Prostate gland (tissue), 2 donors: ENCODE data around the gene NME2. TPM values are rescaled to one million over a fixed set of nuclear protein-coding genes. Genes with fewer than 3 reads are reported as not detected.

Experiments used
- DNase-seq: peaks from one replicate; pipeline ENCODE4 v3.0.0-alpha.2; 2019; ENCODE audit warnings: low spot score
- H3K27ac ChIP-seq, 2 donors: fragments of 200-600 bp; sonication (generic); 2 replicates each; pipeline ENCODE4 v1.5.1; 2017 to 2019
- H3K27me3 ChIP-seq: fragments of 200-600 bp; sonication (generic); replicated peaks from 2 replicates; pipeline ENCODE4 v1.5.1; 2019; ENCODE audit not compliant: insufficient read depth
- H3K36me3 ChIP-seq, 2 donors: fragments of 200-600 bp; sonication (generic); 1 replicate in 1 of 2; 2 replicates in 1 of 2; pipeline versions ENCODE4 v1.5.1 to v1.8.1; 2017 to 2019
- H3K4me1 ChIP-seq: fragments of 200-600 bp; sonication (generic); replicated peaks from 2 replicates; pipeline ENCODE4 v1.5.1; 2019
- H3K4me3 ChIP-seq, 2 donors: fragments of 200-600 bp; sonication (generic); 2 replicates each; pipeline ENCODE4 v1.5.1; 2017 to 2019
- H3K9me3 ChIP-seq: fragments of 200-600 bp; sonication (generic); 2 replicates; pipeline ENCODE4 v1.5.1; 2017
- POLR2A ChIP-seq: fragments of 450-650 bp; IDR thresholded peaks from one replicate; pipeline ENCODE4 v1.6.1; 2016; ENCODE audit warnings: antibody characterized with exemption, mild to moderate bottlenecking
- POLR2AphosphoS5 ChIP-seq: sonication (generic); formaldehyde crosslinking; IDR thresholded peaks from one replicate; pipeline ENCODE4 v1.6.1; 2017; ENCODE audit warnings: antibody characterized with exemption
- WGBS: methylation state at CpG from one replicate; pipeline ENCODE4 v1.1.5; 2018; 5-methylcytosine and 5-hydroxymethylcytosine counted together
- intact Hi-C: fragments of 100-400 bp; cut with DNase I; formaldehyde crosslinking; loops from one replicate; pipeline ENCODE4 v1.14.2; 2022
- total RNA-seq, 2 donors: library from RNA; depleted of rRNA; stranded (reverse); fragments of >200 nt; gene quantifications; one replicate each; pipeline ENCODE4 v1.1.0, GENCODE V29; 2016
- TF ChIP-seq, protein P1 (sequence below), 4 experiments: fragments of 200-600 bp in 2 of 4; fragments of 450-650 bp in 2 of 4; sonication (generic) in 2 of 4; IDR thresholded peaks; 1 replicate in 3 of 4; 2 replicates in 1 of 4; pipeline ENCODE4 v1.5.1; 2016 to 2019; ENCODE audit warnings: antibody characterized with exemption in 4 of 4, mild to moderate bottlenecking in 2 of 4, moderate library complexity in 2 of 4

NME2 gene
- total RNA-seq, 2 donors from 2014 or later, result 208 to 479 TPM

DNA sequence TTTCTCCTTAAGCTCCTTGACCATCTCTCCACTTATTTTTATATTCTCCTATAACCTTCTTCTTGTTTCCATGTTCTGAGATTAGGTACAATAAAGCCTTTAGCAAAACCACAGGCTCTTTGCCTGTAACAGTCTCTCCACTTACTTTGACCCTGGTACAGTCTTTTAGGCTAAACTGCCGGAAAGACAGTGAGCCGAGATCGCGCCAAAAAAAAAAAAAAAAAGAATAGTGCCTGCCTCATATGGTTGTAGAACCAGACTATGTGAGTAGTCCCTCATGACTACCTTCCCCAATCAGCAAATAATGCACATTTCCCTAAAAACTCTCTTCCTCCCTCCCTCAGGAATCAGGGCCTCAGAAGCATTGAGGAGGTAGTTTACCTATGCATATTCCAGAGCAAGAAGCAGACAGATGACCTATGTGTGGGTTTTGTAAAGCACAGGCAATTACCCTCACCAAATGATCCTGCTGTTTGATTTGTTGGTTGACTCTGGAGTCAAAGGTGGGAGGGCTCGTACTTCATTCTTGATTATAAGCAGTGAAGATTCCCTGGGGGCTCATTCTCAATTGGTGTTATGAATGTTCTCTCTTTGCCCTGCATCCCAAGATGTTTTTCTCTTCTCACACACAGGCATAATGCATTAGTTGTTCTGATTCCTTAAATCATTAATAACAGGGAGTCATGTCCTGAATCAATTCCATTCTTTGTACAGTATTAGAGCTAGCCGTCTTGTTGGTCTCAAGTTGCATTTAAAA, 21.8 kb upstream of the NME2 start:
- H3K4me3 ChIP-seq, result no peak overlapping the region
- H3K36me3 ChIP-seq, result no peaks in the 10 kb centered on the region
- 51% methylated on average over 6 of the region's 6 CpGs for WGBS
- no peaks in the 10 kb centered on the region for H3K4me1 ChIP-seq
- intact Hi-C loops, result no loop called here
- no peak for DNase-seq
- TF ChIP-seq POLR2A, result no peak
- no peak for TF ChIP-seq POLR2AphosphoS5
- TF ChIP-seq, protein P1, sequence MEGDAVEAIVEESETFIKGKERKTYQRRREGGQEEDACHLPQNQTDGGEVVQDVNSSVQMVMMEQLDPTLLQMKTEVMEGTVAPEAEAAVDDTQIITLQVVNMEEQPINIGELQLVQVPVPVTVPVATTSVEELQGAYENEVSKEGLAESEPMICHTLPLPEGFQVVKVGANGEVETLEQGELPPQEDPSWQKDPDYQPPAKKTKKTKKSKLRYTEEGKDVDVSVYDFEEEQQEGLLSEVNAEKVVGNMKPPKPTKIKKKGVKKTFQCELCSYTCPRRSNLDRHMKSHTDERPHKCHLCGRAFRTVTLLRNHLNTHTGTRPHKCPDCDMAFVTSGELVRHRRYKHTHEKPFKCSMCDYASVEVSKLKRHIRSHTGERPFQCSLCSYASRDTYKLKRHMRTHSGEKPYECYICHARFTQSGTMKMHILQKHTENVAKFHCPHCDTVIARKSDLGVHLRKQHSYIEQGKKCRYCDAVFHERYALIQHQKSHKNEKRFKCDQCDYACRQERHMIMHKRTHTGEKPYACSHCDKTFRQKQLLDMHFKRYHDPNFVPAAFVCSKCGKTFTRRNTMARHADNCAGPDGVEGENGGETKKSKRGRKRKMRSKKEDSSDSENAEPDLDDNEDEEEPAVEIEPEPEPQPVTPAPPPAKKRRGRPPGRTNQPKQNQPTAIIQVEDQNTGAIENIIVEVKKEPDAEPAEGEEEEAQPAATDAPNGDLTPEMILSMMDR (IDR thresholded peaks at IDR 0.05), result no peak
- no peak overlapping the region for H3K27ac ChIP-seq
- no peaks in the 10 kb centered on the region for H3K27me3 ChIP-seq
- no peaks in the 10 kb centered on the region for H3K9me3 ChIP-seq

DNA sequence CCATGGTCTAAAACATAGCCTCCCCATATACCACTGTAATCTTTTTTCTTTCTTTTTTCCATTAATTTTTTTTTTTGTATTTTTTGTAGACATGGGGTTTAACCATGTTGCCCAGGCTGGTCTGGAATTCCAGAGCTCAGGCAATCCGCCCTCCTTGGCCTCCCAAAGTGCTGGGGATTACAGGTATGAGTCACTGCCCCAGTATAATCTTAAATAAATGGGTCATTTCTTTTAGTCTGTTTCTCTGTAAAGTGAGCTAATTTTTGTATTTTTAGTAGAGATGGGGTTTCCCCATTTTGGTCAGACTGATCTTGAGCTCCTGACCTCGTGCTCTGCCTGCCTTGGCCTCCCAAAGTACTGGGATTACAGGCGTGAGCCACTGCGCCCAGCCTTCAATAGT, 18.6 kb upstream of the NME2 start:
- intact Hi-C loops, result no loop called here
- H3K27ac ChIP-seq, result no peak overlapping the region
- no peak for DNase-seq
- H3K27me3 ChIP-seq, result no peaks in the 10 kb centered on the region
- H3K9me3 ChIP-seq, result no peaks in the 10 kb centered on the region
- no peaks in the 10 kb centered on the region for H3K4me1 ChIP-seq
- no peaks in the 10 kb centered on the region for H3K36me3 ChIP-seq
- no peak overlapping the region for H3K4me3 ChIP-seq
- TF ChIP-seq, protein P1 (IDR thresholded peaks at IDR 0.05), result no peak
- no peak for TF ChIP-seq POLR2A
- 77% methylated on average over 4 of the region's 4 CpGs for WGBS

DNA sequence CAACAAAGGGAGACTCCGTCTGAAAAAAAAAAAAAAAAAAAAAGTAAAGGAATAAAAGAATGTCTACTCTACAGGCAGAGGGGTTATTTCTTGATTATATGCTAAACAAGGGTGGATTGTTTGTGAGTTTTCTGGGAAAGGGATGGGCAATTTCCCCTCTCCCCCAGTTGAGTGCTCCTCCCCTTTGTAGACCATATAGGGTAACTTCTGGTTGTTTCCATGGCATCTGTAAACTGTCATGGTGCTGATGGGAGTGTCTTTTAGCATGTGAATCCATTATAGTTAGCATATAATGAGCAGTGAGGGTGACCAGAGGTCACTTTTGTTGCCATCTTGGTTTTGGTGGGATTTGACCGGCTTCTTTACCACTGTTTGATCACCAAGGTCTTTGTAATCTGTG, 17.0 kb upstream of the NME2 start:
- Histone ChIP-seq H3K27me3 (no peaks in the 10 kb centered on the region), H3K9me3 (no peaks in the 10 kb centered on the region), H3K27ac (no peak overlapping the region), H3K4me3 (no peak overlapping the region), H3K36me3 (no peaks in the 10 kb centered on the region), H3K4me1 (no peaks in the 10 kb centered on the region)
- DNase-seq, result no peak
- TF ChIP-seq, protein P1 (IDR thresholded peaks at IDR 0.05), result no peak
- TF ChIP-seq POLR2AphosphoS5 (no peak), POLR2A (no peak)
- 92% methylated on average over 2 of the region's 2 CpGs for WGBS
- intact Hi-C loops, result no loop called here

DNA sequence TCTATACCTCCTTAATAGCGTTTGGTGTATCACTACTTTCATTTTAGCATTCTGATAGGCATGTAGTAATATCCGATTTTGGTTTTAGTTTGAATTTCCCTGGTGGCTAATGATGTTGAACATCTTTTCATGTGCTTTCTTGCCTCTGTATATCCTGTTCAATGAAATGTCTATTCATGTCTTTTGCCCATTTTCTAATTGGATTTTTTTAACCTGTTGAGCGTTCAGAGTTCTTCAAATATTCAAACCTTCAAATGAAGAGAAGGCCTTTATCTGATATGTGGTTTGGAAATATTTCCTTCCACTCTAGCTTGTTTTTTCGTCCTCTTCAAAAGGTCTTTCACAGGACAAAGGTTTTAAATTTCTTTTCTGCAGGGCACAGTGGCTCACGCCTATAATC, 15.3 kb upstream of the NME2 start:
- H3K4me3 ChIP-seq, result no peak overlapping the region
- DNase-seq, result no peak
- H3K36me3 ChIP-seq, result no peaks in the 10 kb centered on the region
- H3K9me3 ChIP-seq, result no peaks in the 10 kb centered on the region
- no peak overlapping the region for H3K27ac ChIP-seq
- WGBS, result 67% methylated on average over 5 of the region's 5 CpGs
- intact Hi-C loops, result loop anchor here (5.0 kb wide), 1 partner anchor 299 kb away; no protein-coding TSS in a partner anchor
- no peaks in the 10 kb centered on the region for H3K27me3 ChIP-seq
- no peaks in the 10 kb centered on the region for H3K4me1 ChIP-seq
- TF ChIP-seq, protein P1 (IDR thresholded peaks at IDR 0.05), result no peak
- no peak for TF ChIP-seq POLR2A
- no peak for TF ChIP-seq POLR2AphosphoS5

DNA sequence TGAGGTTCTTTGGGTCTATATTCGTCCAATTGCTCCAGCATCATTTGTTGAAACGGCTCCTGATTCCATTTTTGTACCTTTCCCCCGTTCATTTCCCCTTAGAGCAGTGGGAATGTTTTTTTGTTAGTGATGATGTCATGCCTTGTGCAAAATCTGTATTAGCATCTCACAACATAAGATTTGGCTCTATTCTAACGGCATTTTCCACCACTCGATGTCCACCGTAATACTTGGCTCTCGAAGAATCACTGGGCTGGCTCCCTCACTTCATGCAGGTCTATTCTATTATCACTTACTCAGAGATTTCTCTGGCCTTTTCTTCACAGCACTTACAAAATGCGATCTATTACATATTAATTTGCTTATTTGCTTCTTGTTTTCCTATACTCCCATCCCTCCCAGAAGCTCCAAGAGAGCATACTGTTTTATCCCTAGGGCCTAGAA, 13.4 kb upstream of the NME2 start:
- Histone ChIP-seq H3K4me1 (no peaks in the 10 kb centered on the region), H3K36me3 (no peaks in the 10 kb centered on the region), H3K9me3 (no peaks in the 10 kb centered on the region), H3K27me3 (no peaks in the 10 kb centered on the region), H3K27ac (peak overlapping the region; percentile 87 to 88), H3K4me3 (peak overlapping the region; percentile 19 to 67)
- 19% methylated on average over 8 of the region's 8 CpGs for WGBS
- intact Hi-C loops, result loop anchor here (2.0 to 5.0 kb wide), 3 partner anchors 32 to 300 kb away; partner anchors contain the start of gene SPAG9
- TF ChIP-seq POLR2A (no peak), POLR2AphosphoS5 (no peak)
- TF ChIP-seq, protein P1 (IDR thresholded peaks at IDR 0.05), result no peak
- no peak for DNase-seq
